DMS79 (cell line): Measurements from ENCODE around the gene MAGIX.
"Not testable (repeated sequence)": the region's sequence is repeated elsewhere in the genome, so short reads cannot be mapped to it uniquely, and the experiment has no call there.

Source experiments
- DNase-seq: peaks from one replicate; lab custom pipeline; 2025; lab: John Stamatoyannopoulos, UW

MAGIX gene

DNA sequence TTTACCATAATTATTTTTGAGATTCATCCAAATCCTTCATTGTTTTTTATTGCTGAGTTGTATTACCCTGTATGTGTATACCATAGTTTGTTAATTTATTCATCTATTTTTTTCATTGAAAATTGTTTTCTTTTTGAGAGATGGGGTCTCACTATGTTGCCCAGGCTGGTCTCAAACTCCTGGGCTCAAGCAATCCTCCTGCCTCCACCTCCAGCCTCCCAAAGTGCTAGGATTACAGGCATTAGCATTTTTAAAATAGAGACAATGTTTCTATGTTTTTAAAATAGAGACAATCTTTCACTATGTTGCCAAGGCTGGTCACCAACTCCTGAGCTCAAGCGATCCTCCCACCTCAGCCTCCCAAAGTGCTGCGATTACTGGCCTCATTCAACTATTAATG, 1.6 kb upstream of the MAGIX start:
- no peak for DNase-seq

DNA sequence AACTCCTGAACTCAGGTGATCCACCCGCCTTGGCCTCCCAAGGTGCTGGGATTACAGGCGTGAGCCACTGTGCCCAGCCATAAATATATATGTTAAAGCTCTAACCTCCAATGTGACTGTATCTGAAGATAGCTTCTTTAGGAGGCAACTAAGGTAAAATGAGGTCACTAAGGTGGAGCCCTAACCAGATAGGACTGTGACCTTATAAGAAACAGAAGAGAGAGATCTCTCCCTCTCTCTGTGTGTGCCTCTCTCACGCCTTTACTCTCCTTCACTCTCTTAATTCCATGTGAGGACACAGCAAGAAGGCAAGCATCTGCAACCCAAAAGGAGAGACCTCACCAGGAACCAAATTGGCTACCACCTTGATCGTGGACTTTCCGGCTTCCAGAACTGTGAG, 926 bp upstream of the MAGIX start:
- DNase-seq: no peak

GRCh38 chrX:49163555-49164419, 1.2 kb downstream of the MAGIX start:
- peak; percentile 52 for DNase-seq

DNA sequence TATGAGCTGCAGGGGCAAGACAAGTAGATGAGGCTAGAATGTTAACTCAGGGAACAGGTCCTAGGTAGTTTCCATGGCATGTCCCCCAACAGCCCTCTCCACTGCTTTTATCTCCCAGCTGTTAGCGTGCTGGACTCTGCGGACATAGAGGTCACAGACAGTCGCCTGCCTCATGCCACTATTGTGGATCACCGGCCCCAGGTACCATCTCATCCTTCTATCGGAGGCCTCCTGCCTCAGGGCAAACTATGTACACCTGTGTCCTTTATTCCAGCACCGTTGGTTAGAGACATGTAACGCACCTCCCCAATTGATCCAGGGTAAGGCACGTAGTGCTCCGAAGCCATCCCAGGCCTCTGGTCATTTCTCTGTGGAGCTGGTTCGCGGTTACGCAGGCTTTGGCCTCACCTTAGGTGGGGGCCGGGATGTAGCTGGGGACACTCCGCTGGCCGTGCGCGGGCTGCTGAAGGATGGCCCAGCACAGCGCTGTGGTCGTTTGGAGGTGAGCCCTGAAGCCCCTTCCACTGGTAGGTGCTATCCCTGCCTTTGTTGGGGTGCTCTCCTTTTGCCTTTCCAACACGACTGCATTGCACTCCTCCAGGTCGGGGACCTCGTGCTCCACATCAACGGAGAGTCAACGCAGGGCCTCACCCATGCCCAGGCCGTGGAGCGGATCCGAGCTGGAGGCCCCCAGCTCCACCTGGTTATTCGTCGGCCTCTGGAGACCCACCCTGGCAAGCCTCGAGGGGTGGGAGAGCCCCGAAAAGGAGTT, 2.2 kb downstream of the MAGIX start:
- no peak for DNase-seq

- peak; percentile 76 for DNase-seq
Observed at GRCh38 chrX:49165901-49166881, 3.6 kb downstream of the MAGIX start.

GRCh38 chrX:49166914-49167739, 4.6 kb downstream of the MAGIX start:
- DNase-seq: peak; percentile 23

DNA sequence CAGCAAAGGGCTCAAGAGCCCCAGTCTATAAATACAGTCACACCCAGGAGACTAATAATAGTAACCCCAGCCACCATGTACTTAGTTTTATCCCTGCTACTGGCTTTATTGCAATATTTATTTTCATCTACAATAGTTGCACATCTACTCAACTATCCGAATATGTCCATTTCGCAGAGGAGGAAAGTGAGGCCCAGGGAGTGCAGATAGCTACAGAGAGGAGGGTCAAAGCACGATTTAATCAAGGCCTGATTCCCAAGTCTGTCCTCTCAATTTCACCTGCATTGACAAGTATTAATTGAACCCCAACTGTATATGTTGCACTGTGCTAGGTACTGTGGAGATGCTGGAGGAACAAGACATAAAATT, 5.2 kb downstream of the MAGIX start:
- no peak for DNase-seq

DNA sequence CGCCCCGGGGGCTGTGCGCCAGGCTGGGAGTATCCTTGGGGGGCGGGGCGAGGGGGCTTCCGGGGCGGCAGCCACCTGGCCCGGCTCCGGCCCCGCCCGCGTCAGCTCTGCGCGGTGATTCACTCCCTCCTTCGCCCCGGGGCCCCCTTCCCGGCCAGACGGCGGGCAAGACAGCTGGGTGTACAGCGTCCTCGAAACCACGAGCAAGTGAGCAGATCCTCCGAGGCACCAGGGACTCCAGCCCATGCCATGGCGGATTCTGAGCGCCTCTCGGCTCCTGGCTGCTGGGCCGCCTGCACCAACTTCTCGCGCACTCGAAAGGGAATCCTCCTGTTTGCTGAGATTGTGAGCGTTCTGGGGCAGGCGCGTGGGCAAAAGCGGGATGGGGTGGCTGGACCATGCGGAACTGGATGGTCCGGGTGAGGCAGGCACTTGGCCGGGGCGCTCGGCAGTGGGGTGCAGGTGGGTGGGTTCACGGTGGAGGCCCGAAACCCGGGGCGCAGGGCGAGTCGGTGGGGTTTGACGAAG, 9.3 kb downstream of the MAGIX start, which contains the start of gene PLP2:
Gene PLP2 (plus strand): TSS at position 147 of the 528 bp plus-strand sequence. CDS start 103 bp downstream, at position 250.
- DNase-seq: no peak

DNA sequence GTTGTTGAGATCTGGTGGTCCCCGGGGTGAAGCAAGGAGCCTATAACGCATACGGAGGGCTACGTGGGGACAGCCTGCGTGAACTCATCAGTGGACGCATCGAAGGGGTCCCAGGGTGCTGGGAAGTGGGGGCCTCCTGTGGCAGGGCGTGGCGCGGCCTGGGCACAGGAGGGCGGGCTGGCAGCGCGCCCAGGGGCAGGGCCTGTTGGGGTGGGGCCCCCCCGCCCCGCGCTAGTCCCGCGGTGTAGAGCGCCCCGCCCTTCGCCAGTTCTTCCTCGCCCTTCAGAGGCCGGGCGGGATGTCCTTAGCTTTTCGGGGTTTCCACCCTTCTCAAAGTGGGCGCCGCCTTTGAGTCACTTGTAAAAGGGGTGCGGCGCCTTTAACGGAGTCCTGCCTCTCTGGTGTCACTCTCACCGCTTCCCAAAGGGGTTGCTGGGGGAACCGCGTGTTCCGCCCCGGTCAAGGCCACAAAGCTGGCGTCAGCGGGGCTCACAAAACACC, 9.8 kb downstream of the MAGIX start:
- peak; percentile 33 for DNase-seq

DNA sequence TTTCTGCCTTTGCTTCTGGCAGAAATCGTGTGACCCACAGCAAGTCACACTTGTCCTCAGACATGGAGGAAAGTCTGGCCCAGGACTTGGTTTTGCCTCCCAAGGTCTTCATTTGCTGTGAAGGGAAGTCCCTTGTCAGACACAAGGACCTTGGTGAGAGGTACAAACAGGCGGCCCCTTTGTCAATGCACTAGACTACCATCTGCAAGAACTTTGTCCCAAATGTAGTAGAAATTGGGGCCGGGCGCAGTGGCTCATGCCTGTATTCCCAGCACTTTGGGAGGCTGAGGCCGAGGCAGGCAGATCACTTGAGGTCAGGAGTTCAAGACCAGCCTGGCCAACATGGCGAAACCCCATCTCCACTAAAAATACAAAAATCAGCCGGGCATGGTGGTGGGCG, 11.0 kb downstream of the MAGIX start:
- not testable (repeated sequence) for DNase-seq

GRCh38 chrX:49174723-49175122, 12.2 kb downstream of the MAGIX start:
- no peak for DNase-seq

GRCh38 chrX:49175435-49176274, 13.1 kb downstream of the MAGIX start:
- no peak for DNase-seq

DNA sequence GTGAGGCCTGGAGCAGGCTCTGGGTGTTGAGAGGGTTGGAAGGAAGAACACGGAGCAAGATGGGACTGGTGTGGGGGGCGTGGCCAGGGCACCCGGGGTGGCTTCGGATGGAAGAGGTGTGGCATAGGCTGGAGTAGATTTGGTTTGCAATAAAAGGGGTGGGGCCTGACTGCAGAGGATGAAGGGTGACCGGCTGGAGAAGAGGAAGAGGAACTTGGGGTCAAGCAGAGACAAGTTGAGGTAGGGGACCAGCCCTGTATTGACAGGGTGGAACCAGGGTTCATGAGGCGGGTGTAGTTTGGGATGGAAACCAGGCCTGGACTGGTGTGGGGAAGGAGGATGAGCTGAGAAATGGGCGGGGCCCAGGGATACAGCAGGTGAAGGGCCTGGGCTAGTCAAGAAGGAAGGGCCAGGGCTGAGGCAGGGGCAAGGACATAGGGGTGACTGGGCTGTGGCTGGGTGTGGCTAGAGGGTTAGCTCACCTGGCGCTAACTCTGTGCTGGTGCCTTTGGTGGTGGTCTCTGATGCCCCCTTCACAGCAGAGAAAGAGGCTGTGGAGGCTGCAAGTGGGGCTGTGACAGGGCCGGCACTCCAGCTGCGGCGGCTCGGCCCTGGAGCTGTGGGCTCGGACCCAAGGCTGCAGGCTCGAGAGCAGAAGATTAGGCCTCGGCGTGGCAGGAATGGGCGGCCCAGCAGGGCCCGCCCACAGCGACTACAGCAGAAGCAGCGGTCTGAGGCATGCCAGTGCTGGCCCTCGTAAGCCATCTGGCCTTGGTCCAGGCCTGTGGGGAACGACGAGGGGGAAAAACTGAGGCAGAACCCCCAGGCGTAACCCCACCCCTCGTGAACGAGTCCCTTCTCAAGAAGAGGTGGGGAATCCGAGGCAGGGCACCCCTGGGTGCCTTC, 14.1 kb downstream of the MAGIX start:
- no peak for DNase-seq

DNA sequence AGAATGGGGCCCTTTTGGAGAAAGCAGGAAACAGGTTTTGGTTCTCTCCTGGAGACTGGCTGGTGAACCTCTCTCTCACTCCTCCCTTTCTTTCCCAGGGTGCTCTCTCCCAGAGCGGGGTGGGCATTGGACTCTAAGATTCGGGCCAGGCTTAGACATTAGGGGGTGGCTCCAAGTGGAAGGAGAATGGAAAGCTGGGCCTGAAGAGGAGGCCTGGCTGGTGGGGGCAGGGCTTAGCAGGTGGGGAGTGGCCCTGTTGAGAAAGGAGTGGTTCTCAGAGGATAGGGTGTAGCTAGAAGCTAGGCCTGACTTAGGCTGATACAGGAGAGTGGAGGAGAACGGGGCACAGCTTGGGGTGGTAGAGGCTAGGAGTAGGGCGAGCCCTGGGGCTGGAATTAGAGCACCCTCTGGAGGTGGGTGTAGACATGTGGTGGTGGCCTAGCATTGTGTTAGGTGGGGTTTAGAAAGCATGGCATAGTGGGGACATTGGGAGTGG, 14.8 kb downstream of the MAGIX start:
- DNase-seq: no peak

- no peak for DNase-seq
Observed at GRCh38 chrX:49177873-49178480, 15.4 kb downstream of the MAGIX start.

GRCh38 chrX:49178537-49178936, 16.0 kb downstream of the MAGIX start:
- no peak for DNase-seq

DNA sequence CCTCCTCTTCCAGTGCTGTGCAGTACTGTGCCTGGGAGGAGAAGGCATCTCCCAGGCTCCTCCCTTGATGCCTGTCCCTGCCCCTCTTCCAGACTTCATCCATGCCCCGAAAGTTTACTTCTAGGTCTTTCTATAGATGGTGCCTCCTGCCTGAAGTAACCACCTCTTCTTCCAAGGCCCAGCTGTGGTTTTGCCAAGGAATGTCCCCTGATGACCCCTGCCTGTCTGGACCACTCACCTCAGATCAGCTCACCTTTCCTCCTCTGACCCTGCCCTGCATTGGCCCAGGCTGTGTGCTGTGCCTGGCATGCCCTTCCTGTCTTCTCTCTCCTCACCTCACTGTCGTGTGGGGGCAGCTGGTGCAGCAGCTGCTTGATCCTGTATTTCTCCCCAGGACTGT, 16.8 kb downstream of the MAGIX start:
- no peak for DNase-seq

DNA sequence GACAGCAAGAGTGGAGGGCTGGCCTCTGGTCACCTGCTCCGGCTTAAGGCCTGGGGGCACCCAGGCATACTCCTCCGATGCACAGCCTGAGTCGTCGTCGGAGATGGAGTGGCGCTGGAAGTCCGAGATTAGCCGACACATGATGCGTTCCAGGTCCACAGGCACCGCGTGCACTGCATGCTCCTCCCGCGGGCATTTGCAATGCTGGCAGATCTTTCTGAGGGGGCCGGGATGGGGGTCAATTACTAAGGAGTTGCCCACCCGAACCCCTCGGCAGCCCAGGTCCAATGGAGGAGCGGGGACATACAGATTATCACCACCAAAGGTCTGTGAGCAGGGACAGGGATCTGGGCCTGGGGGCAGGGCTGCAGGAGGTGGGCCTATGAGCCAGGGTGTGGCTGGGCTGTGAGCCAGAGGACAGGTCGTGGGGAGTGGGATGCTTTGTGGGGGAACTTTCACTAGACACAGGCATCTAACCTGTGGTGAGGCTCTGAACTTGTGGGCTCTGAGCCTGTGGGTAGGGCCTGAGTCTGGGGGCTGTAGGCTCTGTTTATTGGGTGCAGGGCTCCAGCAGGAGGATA, 21.2 kb downstream of the MAGIX start:
- no peak for DNase-seq
